M059J (cell line): Measurements from ENCODE around the gene NATD1. TPM values are rescaled to one million over a fixed set of nuclear protein-coding genes. Genes with fewer than 3 reads are reported as not detected.

Experiments used
- DNase-seq: peaks from one replicate; pipeline ENCODE4 v3.0.0-alpha.2; 2012; ENCODE audit warnings: low read depth
- total RNA-seq: library from RNA; depleted of rRNA; stranded (reverse); fragments of >200 nt; shearing (Covaris generic); gene quantifications from 2 replicates; pipeline ENCODE4 v1.2.3, GENCODE V29; 2014

NATD1 gene
- total RNA-seq, 1 experiment from 2014 or later = 2.5 TPM

DNA sequence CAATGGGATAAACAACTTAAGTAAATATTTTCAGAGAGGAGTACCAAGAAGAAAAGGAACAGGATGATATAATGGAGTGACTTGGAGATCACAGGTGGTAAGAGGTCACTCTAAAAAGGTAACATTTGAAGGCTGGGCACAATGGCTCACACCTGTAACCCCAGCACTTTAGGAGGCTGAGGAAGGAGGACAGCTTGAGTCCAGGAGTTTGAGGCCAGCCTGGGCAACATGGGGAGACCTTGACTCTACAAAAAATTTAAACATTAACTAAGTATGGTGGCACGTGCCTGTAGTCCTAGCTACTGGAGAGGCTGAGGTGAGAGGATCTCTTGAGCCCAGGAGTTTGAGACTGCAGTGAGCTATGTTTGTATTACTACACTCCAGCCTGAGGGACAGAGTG lies 35.9 kb downstream of the NATD1 start:
- DNase-seq = no peak

DNA sequence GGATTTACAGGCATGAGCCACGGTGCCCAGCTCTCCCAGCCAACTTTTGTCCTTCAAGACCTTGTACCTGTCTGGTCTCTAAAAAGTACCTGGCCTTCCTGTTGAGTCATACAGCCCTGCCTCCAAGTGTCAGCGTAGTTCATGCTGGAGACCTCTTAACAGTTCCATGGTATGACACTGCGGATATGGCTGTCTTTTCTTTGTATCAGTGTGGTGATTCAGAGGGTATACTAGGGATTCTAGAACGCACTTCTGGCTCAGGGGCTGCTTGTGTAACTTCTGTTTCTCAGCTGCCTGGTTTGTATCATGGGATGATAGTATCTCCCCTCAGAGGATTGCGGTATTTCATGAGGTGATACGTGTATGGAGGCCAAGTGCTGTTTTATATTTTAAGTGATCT lies 37.3 kb downstream of the NATD1 start:
- no peak for DNase-seq

DNA sequence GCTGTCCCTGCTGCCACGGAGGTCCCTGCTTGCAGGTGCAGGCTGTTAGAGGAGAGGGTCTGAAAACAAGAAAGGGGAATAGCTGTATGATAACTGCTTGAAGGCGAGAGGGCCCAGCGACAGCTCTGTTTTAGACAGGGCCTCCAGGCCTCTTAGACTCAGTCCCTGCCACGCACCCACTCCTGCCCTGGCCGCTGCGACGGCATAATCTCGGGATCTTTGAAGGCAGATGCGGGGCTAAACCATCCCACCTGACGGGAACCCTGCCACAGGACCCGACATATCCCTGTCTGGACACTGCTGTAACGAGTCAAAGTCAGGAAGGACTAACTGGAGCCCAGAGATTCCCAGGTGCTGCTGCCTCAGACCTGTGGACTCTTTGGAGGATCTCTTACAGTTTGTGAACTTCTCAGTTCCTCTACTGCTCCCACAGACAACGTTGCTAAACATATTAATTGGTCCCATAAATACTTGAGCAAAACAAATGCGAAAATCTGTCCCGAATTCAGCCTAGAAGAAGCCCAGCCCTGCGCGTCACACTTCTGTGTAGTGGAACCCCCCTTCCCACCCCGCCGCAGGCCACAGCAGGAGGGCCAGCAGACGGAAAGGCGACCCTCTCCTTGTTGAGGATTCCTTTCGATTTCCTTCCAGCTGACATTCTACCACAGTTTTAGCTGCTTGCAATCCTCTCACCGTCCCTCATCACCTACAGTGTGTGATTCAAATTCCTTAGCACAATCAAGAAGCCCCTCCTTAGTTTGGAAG lies 38.3 kb downstream of the NATD1 start:
- peak; percentile 15 for DNase-seq

DNA sequence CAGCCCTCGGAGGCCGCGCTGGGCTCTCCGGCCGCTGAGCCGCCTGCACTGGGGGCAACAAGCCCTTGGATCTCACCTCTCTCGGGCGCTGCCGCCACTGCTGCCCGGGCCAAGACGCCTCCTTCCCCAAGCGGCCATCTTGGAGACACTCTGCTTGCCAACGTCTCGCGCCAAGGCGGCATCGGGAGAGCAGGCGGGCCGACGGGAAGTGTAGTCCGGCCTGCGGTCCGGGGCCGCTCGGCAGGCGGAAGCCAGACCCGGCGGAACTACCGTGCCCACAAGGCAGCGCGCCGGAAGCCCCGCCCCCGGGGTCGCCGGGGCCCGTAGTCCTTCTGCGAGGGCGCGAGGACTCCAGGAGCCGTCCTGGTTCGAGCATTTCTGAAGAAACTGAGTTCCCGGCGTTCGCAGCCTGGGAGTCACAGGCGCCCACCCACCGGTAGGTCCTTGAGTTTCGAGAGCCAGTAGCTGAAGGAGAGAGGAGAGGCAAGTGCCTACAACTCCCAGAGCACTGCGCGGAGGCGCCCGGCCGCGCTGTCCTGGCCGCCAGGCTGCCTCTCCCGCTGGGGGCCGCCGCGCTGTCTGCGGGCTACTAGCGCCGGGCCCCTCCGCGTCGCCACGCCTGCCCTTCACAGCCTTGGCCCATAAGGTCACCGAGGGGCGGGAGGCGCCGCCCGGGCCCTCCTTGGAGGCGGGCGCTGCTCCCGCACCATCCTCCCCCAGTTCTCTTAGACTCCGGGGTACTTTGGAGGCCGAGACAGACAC lies 39.0 kb downstream of the NATD1 start, which contains the start of gene TMEM11:
Gene TMEM11 (minus strand): TSS at position 147 of the 762 bp plus-strand sequence. CDS start 9 bp downstream, at position 138.
- peak; percentile 93 for DNase-seq

DNA sequence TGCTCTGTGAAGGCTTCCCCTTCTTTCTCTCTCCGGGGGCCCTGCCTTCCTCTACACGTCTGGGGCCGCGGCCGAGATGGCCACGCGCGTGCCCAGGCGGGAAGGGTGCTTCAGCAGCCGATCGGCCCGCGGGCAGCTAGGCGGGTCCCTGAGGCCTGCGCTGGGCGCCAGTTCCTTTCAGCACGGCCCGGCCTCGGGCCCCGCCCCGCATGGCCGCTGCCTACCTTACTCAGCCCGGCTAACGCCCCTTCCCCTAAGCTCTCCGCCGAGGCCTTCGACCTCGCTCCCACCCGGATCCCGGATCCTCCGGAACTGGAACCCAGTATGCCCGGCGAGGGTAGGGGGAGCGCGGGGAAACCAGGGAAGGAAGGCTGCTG lies 39.6 kb downstream of the NATD1 start:
- peak; percentile 32 for DNase-seq

DNA sequence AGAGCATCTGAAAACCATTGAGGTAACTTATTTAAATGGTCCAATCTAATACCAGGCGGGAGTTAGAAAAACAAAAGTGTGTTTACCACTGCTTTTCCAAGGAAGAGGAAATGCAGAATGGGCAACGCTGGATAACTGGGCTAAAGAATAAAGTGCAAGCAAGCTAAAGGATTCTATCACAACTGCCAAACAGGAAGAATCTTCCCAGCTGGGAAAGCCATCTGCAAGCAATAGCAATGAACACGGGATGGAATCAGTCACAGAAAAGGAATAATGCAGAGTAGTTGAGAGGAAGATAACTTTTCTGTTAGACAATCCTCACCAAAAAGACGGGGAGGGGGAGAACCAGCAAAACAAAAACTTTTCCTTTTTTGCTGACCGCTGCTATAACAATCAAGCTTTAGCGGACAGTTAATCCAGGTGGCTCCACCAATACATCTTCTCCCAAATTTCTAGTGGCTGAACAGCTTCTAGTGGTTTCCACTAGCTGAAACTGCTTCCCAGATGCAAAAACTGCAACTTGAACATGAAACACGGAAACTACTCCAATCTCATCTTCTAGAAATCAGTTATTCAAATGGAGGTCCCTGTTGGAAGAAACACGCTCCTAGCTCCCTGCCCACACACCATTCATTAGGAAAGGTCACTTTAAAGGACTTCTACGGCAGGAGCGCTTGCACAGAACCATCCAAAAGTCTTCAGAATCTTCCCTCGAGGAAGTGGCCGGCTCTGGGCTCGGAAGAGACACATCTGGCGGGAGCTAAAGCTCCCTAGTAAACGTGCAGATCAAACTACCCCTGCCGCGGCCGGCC lies 40.2 kb downstream of the NATD1 start:
- no peak for DNase-seq

DNA sequence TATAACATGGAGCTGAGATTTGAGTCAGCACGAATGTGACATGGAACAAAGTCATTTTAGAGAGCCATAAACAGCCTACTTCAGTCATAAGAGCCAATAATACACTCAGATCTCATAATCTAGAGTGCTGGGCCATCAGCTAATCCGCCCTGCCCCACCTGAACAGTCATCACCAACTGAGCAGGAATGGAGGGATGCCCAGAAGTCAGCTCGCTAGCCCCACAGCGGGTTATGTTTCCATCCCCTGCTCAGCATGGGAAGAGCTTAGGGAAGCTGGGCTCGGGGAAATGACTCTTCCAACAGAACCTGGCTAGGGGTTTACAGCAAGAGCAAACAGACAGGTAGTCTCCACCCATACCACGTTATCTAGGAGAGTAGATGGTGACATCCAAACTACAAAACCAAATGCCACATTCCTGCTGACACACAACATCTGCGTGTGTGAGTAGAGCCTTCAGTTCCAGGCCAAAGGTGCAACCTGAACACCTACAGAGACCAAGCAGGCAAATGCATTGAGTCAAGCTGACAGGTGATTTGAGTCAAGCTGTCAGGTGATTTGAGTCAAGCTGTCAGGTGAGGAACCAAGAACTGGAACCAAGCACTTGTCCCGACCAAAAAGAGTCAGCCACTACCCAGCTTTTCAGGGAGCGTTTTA lies 41.3 kb downstream of the NATD1 start:
- DNase-seq = no peak

DNA sequence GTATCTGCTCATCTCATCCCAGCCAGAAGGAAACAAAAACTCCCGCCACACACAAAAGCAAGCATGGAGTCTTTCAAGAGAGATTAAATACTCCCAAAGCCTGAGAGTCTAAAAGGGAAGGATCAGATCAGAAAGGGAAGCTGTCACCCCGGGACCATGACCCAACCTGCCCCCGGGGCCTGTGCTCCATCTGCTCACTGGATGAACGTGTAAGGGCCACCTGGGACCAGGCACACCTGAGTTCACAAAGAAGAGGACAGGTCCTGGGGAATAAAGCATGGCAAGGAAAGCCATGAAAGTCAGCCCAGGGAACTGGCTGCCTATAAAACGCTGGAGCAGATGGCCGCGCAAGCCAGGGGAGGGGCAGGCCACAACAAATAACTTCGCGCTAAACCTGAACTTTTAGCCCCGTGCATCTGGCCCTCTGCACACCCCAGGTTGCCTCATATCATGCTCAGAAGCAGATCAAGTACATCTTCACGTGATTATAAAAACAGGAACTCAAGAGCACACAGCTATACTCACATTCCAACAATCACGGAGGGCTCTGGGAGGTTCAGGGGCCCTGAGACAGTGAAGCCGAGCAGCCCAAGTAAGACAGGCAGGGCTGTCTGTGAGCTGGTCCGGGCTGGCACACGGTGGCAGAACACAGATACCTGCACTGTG lies 42.7 kb downstream of the NATD1 start:
- DNase-seq = no peak

DNA sequence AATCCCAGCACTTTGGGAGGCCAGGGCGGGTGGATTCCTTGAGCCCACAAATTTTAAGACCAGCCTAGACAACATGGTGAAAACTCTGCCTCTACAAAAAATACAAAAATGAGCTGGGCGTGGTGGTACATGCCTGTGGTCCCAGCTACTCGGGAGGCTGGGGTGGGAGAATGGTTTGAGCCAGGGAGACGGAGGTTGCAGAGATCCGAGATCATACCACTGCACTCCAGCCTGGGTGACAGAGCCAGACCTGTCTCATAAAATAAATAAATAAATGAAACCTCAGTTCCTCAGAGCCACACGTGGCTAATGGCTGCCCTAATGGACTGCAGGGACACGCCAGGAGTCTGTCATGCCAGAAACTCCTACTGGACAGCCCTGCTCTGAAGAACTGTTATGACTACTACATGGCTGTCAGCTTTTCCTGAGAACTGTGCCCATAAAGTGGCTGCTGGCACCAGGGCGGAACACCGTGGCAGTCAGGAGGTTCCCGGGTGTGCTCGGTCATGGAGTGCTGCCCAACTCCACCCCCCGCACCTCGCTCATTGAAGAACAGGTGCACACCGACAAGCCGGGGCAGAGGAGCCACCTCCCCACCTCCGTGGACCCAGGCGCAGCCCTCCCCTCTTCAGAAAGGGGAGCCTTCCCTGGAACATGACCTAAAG lies 43.6 kb downstream of the NATD1 start:
- DNase-seq = no peak

DNA sequence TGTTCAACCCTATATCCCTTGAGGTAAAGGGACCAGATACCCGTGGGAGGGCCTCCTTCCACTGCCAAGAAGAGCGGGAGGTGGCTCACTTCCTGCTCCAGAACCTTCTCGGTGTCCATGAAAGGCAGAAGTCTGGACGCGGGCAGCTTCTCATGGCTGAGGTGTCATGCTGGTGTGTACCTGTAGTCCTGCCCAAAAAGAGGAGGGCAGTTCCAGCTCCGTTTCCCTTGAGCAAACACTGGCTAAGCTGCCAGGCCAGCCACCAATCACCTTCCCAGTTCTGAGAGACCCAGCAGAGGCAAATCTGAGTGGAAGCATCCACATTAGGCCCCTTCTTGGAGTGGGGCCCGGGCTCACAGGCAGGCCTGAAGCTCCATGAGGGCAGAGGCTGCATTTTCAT lies 44.9 kb downstream of the NATD1 start:
- no peak for DNase-seq

DNA sequence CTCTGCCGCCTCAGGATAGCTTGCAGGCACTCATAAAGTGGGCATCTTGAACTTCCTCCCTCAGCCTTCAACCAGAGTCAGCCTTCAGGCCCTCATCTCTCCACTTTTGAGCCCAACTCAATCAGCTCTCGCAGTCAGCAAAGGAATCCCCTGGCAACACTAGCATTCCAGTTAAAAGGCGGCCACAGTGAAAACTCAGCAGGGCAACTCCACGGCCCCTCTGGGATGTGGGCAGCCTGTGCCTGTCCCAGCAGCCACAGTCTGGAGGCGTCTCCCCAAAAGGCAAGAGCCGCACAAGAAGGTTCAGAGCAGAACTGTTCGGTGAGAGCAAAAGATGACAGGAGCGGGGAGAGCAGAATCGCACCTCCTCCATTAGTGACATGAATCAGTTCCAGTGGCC lies 48.3 kb downstream of the NATD1 start:
- DNase-seq = no peak

DNA sequence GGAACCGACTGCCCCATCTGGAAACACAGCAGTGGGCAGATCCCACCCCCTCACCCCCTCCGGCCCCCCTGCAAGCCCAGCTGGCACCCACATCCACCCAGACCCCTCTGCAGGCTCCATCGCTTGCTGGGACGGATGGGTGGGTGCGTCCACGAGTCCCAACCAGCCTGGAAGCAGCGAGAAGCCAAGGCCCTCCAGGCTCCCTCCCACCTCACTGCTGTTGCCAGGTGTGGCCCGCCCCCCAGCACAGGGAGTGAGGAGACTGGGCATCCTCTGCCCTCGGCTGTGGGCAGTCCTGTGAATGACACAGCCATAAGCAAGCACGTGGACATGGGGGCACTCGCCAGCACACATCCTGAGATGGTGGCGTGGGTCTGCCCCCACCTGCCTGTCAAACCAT lies 50.7 kb downstream of the NATD1 start:
- no peak for DNase-seq

DNA sequence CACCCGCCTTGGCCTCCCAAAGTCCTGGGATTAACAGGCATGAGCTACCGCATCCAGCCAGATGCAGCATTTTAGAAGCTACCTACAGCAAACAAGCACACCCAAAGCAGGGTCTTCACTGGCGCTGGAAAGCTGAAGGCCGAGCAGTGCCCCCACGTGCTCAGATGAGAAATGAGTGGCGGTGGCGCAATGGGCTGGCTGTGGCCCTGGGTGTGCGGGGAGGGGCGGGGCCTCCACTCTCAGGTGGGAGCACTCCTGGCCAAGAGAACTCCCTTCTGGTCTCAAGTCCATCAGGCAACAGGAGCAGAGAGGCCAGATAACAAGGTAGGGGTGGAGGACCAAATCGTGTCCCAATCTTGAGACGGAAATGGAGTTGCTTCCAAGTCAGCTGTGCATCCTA lies 51.3 kb downstream of the NATD1 start:
- DNase-seq = no peak

DNA sequence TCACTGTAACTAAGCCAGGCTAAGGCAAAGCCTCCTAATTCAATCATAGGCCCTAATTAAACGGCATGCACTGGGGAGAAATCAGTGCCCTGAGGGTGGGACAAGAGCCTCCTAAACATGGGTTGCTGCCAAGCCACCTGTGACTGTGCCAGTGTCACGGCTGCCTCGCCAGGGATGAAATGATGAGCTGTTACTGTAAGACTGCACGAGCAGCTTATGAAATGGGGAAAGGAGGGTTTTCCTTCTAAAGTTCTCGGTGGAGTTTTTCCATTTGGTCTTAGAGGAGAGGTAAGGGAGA lies 52.0 kb downstream of the NATD1 start:
- peak; percentile 70 for DNase-seq

DNA sequence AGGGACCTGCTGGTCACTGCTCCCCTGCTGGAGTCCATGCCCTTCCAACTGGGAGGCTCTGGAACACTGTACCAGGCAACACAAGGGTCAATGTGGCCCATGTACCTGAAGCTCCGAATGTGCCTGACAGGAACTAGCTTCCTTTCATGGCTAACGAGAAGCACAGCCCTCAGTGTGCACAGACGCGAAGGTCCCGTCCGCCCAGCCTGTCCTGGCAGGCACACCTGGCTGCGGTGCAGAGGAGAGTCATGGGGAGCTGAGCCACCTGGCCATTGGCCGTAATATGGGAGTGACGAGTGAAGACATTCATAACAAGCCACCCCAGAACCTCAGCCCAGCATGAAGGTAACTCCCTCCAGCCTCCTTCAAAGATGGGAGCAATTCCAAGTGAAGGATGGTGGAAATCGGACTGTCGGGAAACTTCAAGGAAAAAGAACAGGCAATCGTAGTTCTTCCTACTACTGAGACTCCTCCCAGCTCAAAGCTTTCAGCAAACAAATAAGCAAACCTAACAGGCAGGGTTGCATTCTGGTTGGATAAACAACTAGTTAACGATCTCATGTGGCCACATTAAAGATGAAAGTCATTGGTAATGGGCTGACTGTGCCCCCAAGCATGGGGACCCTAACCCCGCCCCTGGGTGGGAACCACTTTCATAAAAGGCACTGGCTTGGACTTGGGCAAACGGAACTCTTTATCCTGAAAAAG lies 52.5 kb downstream of the NATD1 start:
- no peak for DNase-seq

DNA sequence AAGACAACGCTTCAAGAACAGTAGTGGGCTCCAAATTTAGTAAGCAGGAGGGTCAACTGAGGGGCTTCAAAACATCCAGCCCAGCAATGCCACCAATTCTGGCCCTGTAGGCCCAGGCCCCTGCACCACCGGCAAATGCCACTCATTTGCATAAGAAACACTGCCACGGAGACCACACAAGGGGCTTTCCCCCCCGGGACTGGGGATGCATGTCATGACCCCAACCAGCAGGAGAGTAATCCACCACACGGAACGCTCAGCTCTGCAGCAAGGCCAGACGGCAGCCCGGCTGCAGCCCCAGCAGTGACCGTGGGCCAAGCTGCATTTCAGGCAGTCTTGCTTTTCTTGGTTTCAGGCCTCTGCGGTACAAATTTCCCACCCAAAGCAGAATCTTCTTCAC lies 53.4 kb downstream of the NATD1 start:
- no peak for DNase-seq

DNA sequence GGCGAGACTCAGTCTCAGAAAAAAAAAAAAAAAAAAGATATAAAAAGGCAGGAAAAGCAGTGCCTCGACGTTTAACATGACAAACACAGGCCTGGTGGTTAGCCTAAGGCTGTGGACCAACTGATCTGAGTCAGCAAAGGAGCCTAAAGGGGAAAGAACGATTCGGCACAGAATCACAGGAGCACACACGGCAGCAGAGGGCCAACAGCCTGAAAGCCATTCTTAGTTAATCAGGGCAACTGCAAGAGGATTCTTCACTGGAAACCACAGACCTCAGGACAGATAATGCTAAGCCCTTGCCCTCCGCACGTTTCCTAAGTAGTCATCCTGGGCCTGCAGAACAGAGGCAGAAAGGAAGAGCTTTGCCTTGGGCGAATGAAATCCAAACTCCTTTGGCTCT lies 53.9 kb downstream of the NATD1 start:
- DNase-seq = peak; percentile 93

DNA sequence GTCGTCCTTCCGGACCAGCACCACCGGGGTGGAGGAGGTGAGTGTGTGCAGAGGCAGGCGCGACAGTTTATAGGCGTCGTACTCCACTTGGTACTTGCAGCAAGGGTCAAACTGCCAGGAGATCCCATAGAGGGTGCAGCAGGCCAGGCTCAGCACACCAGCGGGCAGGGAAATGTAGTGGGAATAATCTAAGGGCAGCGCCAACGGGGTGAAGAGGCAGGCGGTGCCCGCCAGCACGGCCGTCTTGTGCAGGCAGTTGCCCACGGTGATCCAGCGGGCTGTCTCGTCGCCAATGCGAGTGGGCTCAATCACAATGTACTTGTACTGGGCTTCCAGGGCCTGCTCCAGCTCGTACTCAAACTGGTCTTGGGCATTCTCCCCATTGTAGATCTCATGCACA lies 54.8 kb downstream of the NATD1 start:
- DNase-seq = no peak

DNA sequence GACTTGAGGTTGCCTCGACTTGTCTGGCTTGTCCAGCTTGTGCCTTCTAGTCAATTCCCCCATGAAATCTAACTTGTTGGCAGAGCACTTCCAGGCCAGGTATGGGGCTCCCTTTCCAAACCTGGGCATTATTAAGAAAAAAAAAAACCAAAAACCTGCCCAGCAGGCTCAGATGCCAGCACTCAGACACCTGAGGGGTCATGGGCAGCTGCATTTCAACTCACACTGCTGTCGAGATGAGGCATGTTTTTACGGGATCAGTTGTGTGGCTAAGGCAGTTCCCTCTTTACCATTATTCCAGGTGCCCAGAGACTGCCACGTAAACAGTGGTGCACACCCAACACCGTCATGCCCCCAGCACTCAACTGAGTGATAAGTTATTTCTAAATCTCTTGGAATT lies 57.1 kb downstream of the NATD1 start:
- no peak for DNase-seq

DNA sequence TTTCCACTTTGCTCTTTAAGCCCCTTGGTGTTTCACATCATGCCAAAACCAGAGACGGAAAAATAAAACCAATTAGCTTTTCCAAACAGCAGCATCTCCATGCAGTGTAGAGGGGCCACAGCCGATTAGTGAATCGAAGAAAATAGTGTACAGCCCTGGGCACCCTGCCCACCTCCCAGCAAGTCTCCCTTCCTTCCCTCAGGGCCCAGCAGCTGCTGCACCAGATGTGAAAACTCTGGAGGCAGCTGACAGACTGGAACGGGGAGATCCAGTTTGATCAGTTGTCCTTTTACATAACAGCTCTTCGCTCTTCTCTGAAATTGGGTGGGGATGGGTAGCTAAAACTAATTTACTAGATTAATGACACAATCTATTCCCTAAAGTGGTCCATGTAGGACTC lies 58.5 kb downstream of the NATD1 start:
- DNase-seq = no peak
